K562 (cell line): Measurements from ENCODE around the gene USP49. TPM values are rescaled to one million over a fixed set of nuclear protein-coding genes. Genes with fewer than 3 reads are reported as not detected.

Experiments used
- ATF6 ChIP-seq: sonication (generic); formaldehyde crosslinking; IDR thresholded peaks from 2 replicates; pipeline ENCODE4 v1.4.0; 2020; ENCODE audit warnings: mild to moderate bottlenecking, missing genetic modification reagents
- CREB5 ChIP-seq: fragments of 250-450 bp; sonication (Bioruptor Pico); IDR thresholded peaks from 2 replicates; pipeline ENCODE4 v1.5.0; 2020; ENCODE audit warnings: mild to moderate bottlenecking
- ELF2 ChIP-seq: fragments of 250-450 bp; sonication (Bioruptor Pico); IDR thresholded peaks from 2 replicates; pipeline ENCODE4 v1.5.0; 2021; ENCODE audit warnings: mild to moderate bottlenecking
- SIRT6 ChIP-seq: IDR thresholded peaks from one replicate; pipeline ENCODE4 v1.6.1; 2012; ENCODE audit warnings: low read depth, mild to moderate bottlenecking, control low read depth, inconsistent platforms, low read length, moderate library complexity
- ZSCAN32 ChIP-seq: fragments of 450-650 bp; formaldehyde crosslinking; IDR thresholded peaks from 2 replicates; pipeline ENCODE4 v1.4.0; 2020; ENCODE audit warnings: mild to moderate bottlenecking, moderate library complexity
- polyA plus RNA-seq, 8 experiments: library from polyadenylated mRNA; depleted of rRNA in 4 of 8; stranded (reverse) in 5 of 8; unstranded in 3 of 8; fragments of >200 nt; fragmentation: Nextera tagmentation in 2 of 8; fragmentation: Illumina TruSeq in 1 of 8; extraction: Ambion mirVana in 2 of 8; extraction: Trizol in 1 of 8; gene quantifications; 2 replicates each; pipeline versions ENCODE4 v1.2.1 to v1.2.3, GENCODE V29; 2011 to 2014; ENCODE audit warnings: inconsistent platforms in 1 of 8, missing spikeins in 1 of 8
- total RNA-seq, 7 experiments: library from RNA; depleted of rRNA in 6 of 7; stranded (reverse); fragments of >200 nt in 6 of 7; fragmentation: Illumina TruSeq in 2 of 7; extraction: Trizol in 2 of 7; gene quantifications; 2 replicates each; pipeline versions ENCODE4 v1.2.1 to v1.2.3, GENCODE V29; 2011 to 2021; ENCODE audit warnings: low replicate concordance in 1 of 7
- TF ChIP-seq, protein P1 (sequence below), 2 experiments: IDR thresholded peaks in 1 of 2; conservative IDR thresholded peaks in 1 of 2; 2 replicates each; pipeline ENCODE4 v1.6.1; 2016; ENCODE audit warnings: low read depth in 2 of 2, mild to moderate bottlenecking in 1 of 2, missing compliant biosample characterization in 1 of 2, missing genetic modification characterization in 1 of 2, moderate library complexity in 1 of 2

The USP49 gene
- total and polyA plus RNA-seq, 9 of the 15 experiments (the other 6 are each of a cell fraction or from before 2014, with no cell fraction given) = 1.0 to 9.9 (median 6.5) TPM

- TF ChIP-seq, protein P1, sequence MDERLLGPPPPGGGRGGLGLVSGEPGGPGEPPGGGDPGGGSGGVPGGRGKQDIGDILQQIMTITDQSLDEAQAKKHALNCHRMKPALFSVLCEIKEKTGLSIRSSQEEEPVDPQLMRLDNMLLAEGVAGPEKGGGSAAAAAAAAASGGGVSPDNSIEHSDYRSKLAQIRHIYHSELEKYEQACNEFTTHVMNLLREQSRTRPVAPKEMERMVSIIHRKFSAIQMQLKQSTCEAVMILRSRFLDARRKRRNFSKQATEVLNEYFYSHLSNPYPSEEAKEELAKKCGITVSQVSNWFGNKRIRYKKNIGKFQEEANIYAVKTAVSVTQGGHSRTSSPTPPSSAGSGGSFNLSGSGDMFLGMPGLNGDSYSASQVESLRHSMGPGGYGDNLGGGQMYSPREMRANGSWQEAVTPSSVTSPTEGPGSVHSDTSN (CRISPR knock-in tag; IDR thresholded peaks at IDR 0.05; ENCODE audit: low read depth) = no peak
- TF ChIP-seq, protein P1 (tag; conservative IDR thresholded peaks at IDR 0.05; ENCODE audit: low read depth) = peak; percentile 42
- TF ChIP-seq SIRT6 = peak; percentile 9
- no peak for TF ChIP-seq ZSCAN32 (CRISPR knock-in tag)
- no peak for TF ChIP-seq ELF2 (CRISPR knock-in tag)
- TF ChIP-seq CREB5 (CRISPR knock-in tag) = no peak
- TF ChIP-seq ATF6 (CRISPR knock-in tag) = no peak
Measured at GRCh38 chr6:41935193-41935574, 40.0 kb upstream of the USP49 start (continued).
